Endothelial cell of umbilical vein (primary cell): ENCODE results near the gene ITGA5. TPM values are rescaled to one million over a fixed set of nuclear protein-coding genes. Genes with fewer than 3 reads are reported as not detected.
A peak's percentile ranks its signal among the peaks of the same experiment; 100 is the strongest.

ENCODE experiments used
- BruUV-seq: library from RNA; stranded (reverse); fragments of 400-500 nt; replicated peaks from 2 replicates; lab custom pipeline; 2021; lab: Mats Ljungman, UMichigan
- CTCF ChIA-PET: fragments of 300-600, 350-600 bp; sonication (Branson Sonifier 250); formaldehyde crosslinking; loops from one replicate; lab custom pipeline; 2021; ENCODE audit warnings: antibody characterized with exemption, inconsistent platforms; lab: Charles Lee
- POLR2A ChIA-PET: fragments of 300-600, 350-600 bp; sonication (Branson Sonifier 250); formaldehyde crosslinking; loops from one replicate; lab custom pipeline; 2021; ENCODE audit warnings: antibody characterized with exemption, inconsistent platforms; lab: Charles Lee
- DNase-seq: peaks from one replicate; pipeline ENCODE4 v3.0.0-alpha.2; 2011; ENCODE audit warnings: low read depth, low spot score
- FAIRE-seq: peaks from 2 replicates; lab custom pipeline; 2011; peaks lifted over from hg19 to GRCh38; lab: Jason Lieb, UNC
- H2AFZ ChIP-seq: 2 replicates; pipeline ENCODE4 v1.6.0; 2012; ENCODE audit warnings: low read depth, low read length, control low read depth, inconsistent platforms
- H3K27ac ChIP-seq: 2 replicates; pipeline ENCODE4 v1.5.1; 2011; ENCODE audit warnings: low read depth, mild to moderate bottlenecking, control low read depth, low read length, moderate library complexity; ENCODE audit not compliant: insufficient read depth
- H3K27me3 ChIP-seq, 2 experiments: 2 replicates each; pipeline versions ENCODE4 v1.6.0 to v1.6.1; 2011; ENCODE audit warnings: low read length in 2 of 2, mixed read lengths in 1 of 2; ENCODE audit not compliant: control insufficient read depth in 2 of 2, insufficient read depth in 2 of 2
- H3K36me3 ChIP-seq, 2 experiments: 2 replicates in 1 of 2; 3 replicates in 1 of 2; pipeline ENCODE4 v1.5.1; 2011; ENCODE audit warnings: low read length in 2 of 2, mild to moderate bottlenecking in 1 of 2, moderate library complexity in 1 of 2; ENCODE audit not compliant: control insufficient read depth in 2 of 2, insufficient read depth in 2 of 2; ENCODE audit errors: extremely low read depth in 1 of 2
- H3K4me1 ChIP-seq: 3 replicates; pipeline ENCODE4 v1.5.1; 2011; ENCODE audit warnings: mild to moderate bottlenecking, low read length; ENCODE audit not compliant: control insufficient read depth, insufficient read depth; ENCODE audit errors: extremely low read depth
- H3K4me2 ChIP-seq: 2 replicates; pipeline ENCODE4 v1.6.1; 2011; ENCODE audit warnings: low read length, control low read depth, mixed read lengths; ENCODE audit not compliant: insufficient read depth
- H3K4me3 ChIP-seq, 3 experiments: fragments of 200-600 bp in 1 of 3; sonication (generic), shearing (Covaris generic) in 1 of 3; replicated peaks in 1 of 3; 2 replicates each; pipeline ENCODE4 v1.5.1; 2011 to 2016; ENCODE audit warnings: control low read depth in 3 of 3, low read length in 3 of 3, mild to moderate bottlenecking in 2 of 3, inconsistent platforms in 1 of 3, low read depth in 1 of 3, moderate library complexity in 1 of 3; ENCODE audit not compliant: insufficient read depth in 1 of 3
- H3K79me2 ChIP-seq: 2 replicates; pipeline ENCODE4 v1.6.0; 2012; ENCODE audit warnings: low read length, inconsistent platforms; ENCODE audit not compliant: control insufficient read depth, insufficient read depth
- H3K9ac ChIP-seq: replicated peaks from 2 replicates; pipeline ENCODE3; 2011; ENCODE audit warnings: low read length, control low read depth; ENCODE audit not compliant: insufficient read depth; ENCODE audit errors: extremely low read depth
- H3K9me1 ChIP-seq: replicated peaks from 3 replicates; pipeline ENCODE4 v1.6.0; 2011; ENCODE audit warnings: mild to moderate bottlenecking, low read length; ENCODE audit not compliant: control insufficient read depth, insufficient read depth; ENCODE audit errors: extremely low read depth
- H3K9me3 ChIP-seq: replicated peaks from 2 replicates; pipeline ENCODE4 v1.5.1; 2012; ENCODE audit warnings: low read length, inconsistent platforms; ENCODE audit not compliant: control insufficient read depth, insufficient read depth
- H4K20me1 ChIP-seq: replicated peaks from 2 replicates; pipeline ENCODE3; 2011; ENCODE audit warnings: mild to moderate bottlenecking, low read length; ENCODE audit not compliant: control insufficient read depth, insufficient read depth; ENCODE audit errors: extremely low read depth
- POLR2A ChIP-seq: IDR thresholded peaks from 2 replicates; pipeline ENCODE4 v1.6.1; 2012; ENCODE audit warnings: low read depth, mild to moderate bottlenecking, control low read depth, low read length
- dilution Hi-C: fragments of 300-500 bp; cut with MboI; formaldehyde crosslinking; loops from one replicate; pipeline ENCODE4 v1.15.0; 2019; ENCODE audit warnings: low sequenced_read_pairs; ENCODE audit not compliant: extremely low pct_ligation_motif_present
- intact Hi-C: fragments of 100-400 bp; cut with micrococcal nuclease; formaldehyde crosslinking; loops from one replicate; pipeline ENCODE4 v1.10.0; 2022
- polyA plus RNA-seq, 4 experiments: library from polyadenylated mRNA; depleted of rRNA in 3 of 4; stranded (reverse) in 3 of 4; unstranded in 1 of 4; fragments of >200 nt; gene quantifications; 2 replicates each; pipeline versions ENCODE4 v1.2.1 to v1.2.3, GENCODE V29; 2011 to 2012; ENCODE audit warnings: missing spikeins in 1 of 4
- total RNA-seq: library from RNA; stranded (reverse); gene quantifications from 2 replicates; pipeline ENCODE4 v1.2.3, GENCODE V29; 2021
- TF ChIP-seq, protein P1 (sequence below), 2 donors: IDR thresholded peaks; 1 replicate in 1 of 2; 2 replicates in 1 of 2; pipeline ENCODE4 v1.5.1; 2011; ENCODE audit warnings: low read length in 2 of 2, mild to moderate bottlenecking in 2 of 2, moderate library complexity in 2 of 2, control low read depth in 1 of 2, inconsistent platforms in 1 of 2, low read depth in 1 of 2; ENCODE audit not compliant: insufficient read depth in 1 of 2; ENCODE audit errors: extremely low read depth in 1 of 2

The ITGA5 gene
- total and polyA plus RNA-seq, 2 donors (not counting 3 experiments of a cell fraction or from before 2014, with no cell fraction given), result 657 to 938 TPM

DNA sequence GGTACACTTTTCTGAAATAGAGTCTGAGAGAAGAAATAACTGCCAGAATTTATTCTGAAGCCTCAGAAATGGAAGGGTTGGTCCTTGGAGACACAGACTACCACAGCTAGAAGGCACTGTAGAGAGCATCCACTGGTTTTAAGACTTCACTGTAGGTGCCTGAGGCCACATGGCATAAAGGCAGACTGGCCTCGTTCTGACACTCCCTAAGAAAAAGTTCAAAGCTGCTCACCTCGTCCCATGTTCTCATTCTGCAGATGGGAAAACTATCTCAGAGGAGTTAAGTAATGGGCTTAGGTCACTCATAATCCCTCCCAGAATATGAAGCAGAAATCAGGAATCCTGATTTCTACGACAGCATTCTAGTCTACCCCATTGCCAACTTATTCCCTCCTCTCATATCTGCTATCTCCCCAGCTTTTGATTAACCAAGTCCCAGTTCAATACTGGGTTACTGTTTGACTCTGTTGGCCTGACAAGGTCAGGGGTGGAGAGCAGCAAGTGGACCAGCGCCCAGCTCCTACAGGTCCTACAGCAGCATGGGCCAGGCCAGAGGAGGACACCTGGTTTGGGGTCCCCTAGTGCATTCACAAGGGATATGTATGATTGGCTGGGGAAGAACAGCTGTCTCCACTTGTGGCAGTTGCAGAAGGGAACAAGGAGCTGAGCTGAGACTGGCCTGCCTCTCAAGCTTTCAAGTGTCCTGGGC, 3.7 kb downstream of the ITGA5 start:
- CTCF ChIA-PET, result interaction anchor here (1.1 to 11.8 kb wide), 7 partner anchors 11 to 36 kb away, joined by 3 to 221 read pairs (median 9); no protein-coding TSS in a partner anchor
- H3K79me2 ChIP-seq, result peaks cover 97% of the 10 kb centered on the region
- H3K4me2 ChIP-seq, result peak overlapping the region; percentile 98
- no TSS peak for BruUV-seq
- peaks cover 61% of the 10 kb centered on the region for H3K4me1 ChIP-seq
- no peak for TF ChIP-seq POLR2A
- TF ChIP-seq, protein P1, sequence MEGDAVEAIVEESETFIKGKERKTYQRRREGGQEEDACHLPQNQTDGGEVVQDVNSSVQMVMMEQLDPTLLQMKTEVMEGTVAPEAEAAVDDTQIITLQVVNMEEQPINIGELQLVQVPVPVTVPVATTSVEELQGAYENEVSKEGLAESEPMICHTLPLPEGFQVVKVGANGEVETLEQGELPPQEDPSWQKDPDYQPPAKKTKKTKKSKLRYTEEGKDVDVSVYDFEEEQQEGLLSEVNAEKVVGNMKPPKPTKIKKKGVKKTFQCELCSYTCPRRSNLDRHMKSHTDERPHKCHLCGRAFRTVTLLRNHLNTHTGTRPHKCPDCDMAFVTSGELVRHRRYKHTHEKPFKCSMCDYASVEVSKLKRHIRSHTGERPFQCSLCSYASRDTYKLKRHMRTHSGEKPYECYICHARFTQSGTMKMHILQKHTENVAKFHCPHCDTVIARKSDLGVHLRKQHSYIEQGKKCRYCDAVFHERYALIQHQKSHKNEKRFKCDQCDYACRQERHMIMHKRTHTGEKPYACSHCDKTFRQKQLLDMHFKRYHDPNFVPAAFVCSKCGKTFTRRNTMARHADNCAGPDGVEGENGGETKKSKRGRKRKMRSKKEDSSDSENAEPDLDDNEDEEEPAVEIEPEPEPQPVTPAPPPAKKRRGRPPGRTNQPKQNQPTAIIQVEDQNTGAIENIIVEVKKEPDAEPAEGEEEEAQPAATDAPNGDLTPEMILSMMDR (IDR thresholded peaks at IDR 0.05; ENCODE audit: extremely low read depth in 1 of 2, insufficient read depth in 1 of 2, low read depth in 1 of 2, low read length in 2 of 2), result peak in 1 of 2 donors; percentile 24
- H3K27me3 ChIP-seq, result no peaks in the 10 kb centered on the region
- peak overlapping the region; percentile 1 for H3K27ac ChIP-seq
- H3K36me3 ChIP-seq, result peaks cover 9 to 22% of the 10 kb centered on the region in 2 experiments
- peak overlapping the region; percentile 50 for H3K9ac ChIP-seq
- no peak overlapping the region for H2AFZ ChIP-seq
- DNase-seq (peak; percentile 32), FAIRE-seq (peak; percentile 47)
- dilution Hi-C loops (no loop called here), intact Hi-C loops (no loop called here)
- no peaks in the 10 kb centered on the region for H3K9me1 ChIP-seq
- H3K4me3 ChIP-seq, result peak overlapping the region; percentile 1 to 65 (median 22)
- H3K9me3 ChIP-seq, result no peaks in the 10 kb centered on the region
- POLR2A ChIA-PET, result interaction anchor here (1.5 to 8.7 kb wide), 3 partner anchors 13 to 24 kb away, joined by 3 to 60 read pairs (median 28); no protein-coding TSS in a partner anchor
- H4K20me1 ChIP-seq, result no peaks in the 10 kb centered on the region
